Mesothelial cell of epicardium (in vitro differentiated cells): ENCODE results near the gene IL31RA. TPM values are rescaled to one million over a fixed set of nuclear protein-coding genes. Genes with fewer than 3 reads are reported as not detected.

Source experiments
- DNase-seq, 2 experiments: peaks; one replicate each; pipeline ENCODE4 v3.0.0; 2021; ENCODE audit warnings: low spot score in 2 of 2; ENCODE audit not compliant: unreplicated experiment in 2 of 2
- H3K27ac Mint-ChIP-seq: 2 replicates; pipeline ENCODE4 v1.8.0; 2021; ENCODE audit warnings: mixed read lengths
- H3K27me3 Mint-ChIP-seq: 2 replicates; pipeline ENCODE4 v1.8.0; 2021; ENCODE audit warnings: low read depth, mixed read lengths
- H3K36me3 Mint-ChIP-seq: 2 replicates; pipeline ENCODE4 v1.8.0; 2021; ENCODE audit warnings: mixed read lengths
- H3K4me1 Mint-ChIP-seq: 2 replicates; pipeline ENCODE4 v1.8.0; 2021; ENCODE audit warnings: mixed read lengths
- H3K4me3 Mint-ChIP-seq: 2 replicates; pipeline ENCODE4 v1.8.0; 2021; ENCODE audit warnings: mild to moderate bottlenecking, moderate library complexity, mixed read lengths
- H3K9me3 Mint-ChIP-seq: 2 replicates; pipeline ENCODE4 v1.8.0; 2021; ENCODE audit warnings: mixed read lengths
- CTCF ChIP-seq: fragments of 200-600 bp; sonication (generic); IDR thresholded peaks from one replicate; pipeline ENCODE4 v1.5.0; 2021; ENCODE audit warnings: antibody characterized with exemption; ENCODE audit not compliant: unreplicated experiment
- total RNA-seq: library from RNA; stranded (reverse); gene quantifications from 3 replicates; pipeline ENCODE4 v1.2.1, GENCODE V29; 2021

The IL31RA gene
- total RNA-seq, 1 donor from 2014 or later = not detected

DNA sequence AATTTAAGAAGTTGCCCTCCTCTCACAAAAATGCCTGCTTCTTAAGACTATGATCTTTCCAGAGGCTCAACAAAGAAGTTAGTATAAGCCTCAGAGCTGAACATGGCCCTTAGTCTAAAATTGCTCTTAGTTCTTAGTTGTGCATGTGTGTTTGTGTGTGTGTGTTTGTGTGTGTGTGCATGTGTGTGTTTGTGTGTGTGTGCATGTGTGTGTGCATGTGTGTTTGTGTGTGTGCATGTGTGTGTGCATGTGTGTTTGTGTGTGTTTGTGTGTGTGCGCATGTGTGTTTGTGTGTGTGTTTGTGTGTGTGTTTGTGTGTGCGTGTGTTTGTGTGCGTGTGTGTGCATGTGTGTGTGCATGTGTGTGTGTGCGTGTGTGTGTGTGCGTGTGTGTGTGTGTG lies 15.8 kb downstream of the IL31RA start:
- Mint-ChIP-seq H3K27ac (no peak overlapping the region), H3K36me3 (no peaks in the 10 kb centered on the region), H3K4me1 (no peaks in the 10 kb centered on the region), H3K9me3 (no peaks in the 10 kb centered on the region), H3K4me3 (no peak overlapping the region), H3K27me3 (no peaks in the 10 kb centered on the region)
- TF ChIP-seq CTCF = no peak
- no peak for DNase-seq

DNA sequence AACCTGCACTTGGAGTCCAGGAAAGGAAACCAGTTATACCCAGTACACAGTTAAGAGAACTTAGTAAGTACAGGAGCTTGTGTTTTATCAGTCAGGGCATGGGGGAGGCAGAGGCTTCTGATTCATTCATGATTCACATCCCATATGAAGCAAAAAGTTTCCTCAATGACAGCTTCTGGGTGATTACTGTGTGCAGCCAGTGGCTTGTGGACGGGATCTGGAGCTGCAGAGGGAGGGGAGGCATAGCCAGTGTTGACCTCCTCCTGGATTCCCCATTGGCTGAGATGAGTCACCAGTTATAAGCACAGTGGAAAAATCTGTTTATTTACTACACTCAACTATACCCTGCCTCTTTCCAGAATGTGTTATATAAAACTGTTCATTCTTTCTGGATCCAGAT lies 17.7 kb downstream of the IL31RA start:
- H3K27ac Mint-ChIP-seq = no peak overlapping the region
- no peaks in the 10 kb centered on the region for H3K9me3 Mint-ChIP-seq
- no peaks in the 10 kb centered on the region for H3K36me3 Mint-ChIP-seq
- no peaks in the 10 kb centered on the region for H3K27me3 Mint-ChIP-seq
- no peak for TF ChIP-seq CTCF
- H3K4me3 Mint-ChIP-seq = no peak overlapping the region
- no peak for DNase-seq
- no peaks in the 10 kb centered on the region for H3K4me1 Mint-ChIP-seq

DNA sequence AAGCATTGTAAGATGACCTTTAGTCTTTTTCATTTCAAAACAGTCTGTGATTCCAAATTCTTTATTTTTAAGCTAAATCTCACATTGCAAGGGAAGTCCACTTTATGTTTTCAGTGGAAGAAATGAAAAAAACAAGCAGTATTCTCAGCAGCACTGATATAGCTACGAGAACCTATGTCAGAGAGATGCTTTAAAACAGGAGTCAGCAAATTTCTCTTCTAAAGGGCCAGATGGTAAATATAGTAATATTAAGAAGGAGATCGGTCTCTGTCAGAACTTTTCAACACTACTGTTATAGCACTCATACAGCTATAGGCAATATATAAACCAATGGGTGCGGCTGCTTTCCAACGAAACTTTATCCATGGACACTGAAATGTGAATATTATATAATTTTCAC lies 18.7 kb downstream of the IL31RA start:
- DNase-seq = no peak
- Mint-ChIP-seq H3K9me3 (peaks cover 3% of the 10 kb centered on the region), H3K36me3 (no peaks in the 10 kb centered on the region), H3K4me3 (no peak overlapping the region), H3K4me1 (no peaks in the 10 kb centered on the region), H3K27me3 (no peaks in the 10 kb centered on the region), H3K27ac (no peak overlapping the region)
- no peak for TF ChIP-seq CTCF

- H3K27me3 Mint-ChIP-seq = no peaks in the 10 kb centered on the region
- no peaks in the 10 kb centered on the region for H3K4me1 Mint-ChIP-seq
- no peak overlapping the region for H3K27ac Mint-ChIP-seq
- no peak for TF ChIP-seq CTCF
- H3K36me3 Mint-ChIP-seq = no peaks in the 10 kb centered on the region
- H3K9me3 Mint-ChIP-seq = peaks cover 27% of the 10 kb centered on the region
- DNase-seq = no peak
- no peak overlapping the region for H3K4me3 Mint-ChIP-seq
Measured at GRCh38 chr5:55873234-55873633, 22.1 kb downstream of the IL31RA start.

GRCh38 chr5:55877655-55878054 lies 26.5 kb downstream of the IL31RA start:
- H3K4me3 Mint-ChIP-seq = no peak overlapping the region
- H3K27ac Mint-ChIP-seq = no peak overlapping the region
- H3K9me3 Mint-ChIP-seq = peaks cover 30% of the 10 kb centered on the region
- no peaks in the 10 kb centered on the region for H3K27me3 Mint-ChIP-seq
- DNase-seq = no peak
- TF ChIP-seq CTCF = no peak
- no peaks in the 10 kb centered on the region for H3K36me3 Mint-ChIP-seq
- H3K4me1 Mint-ChIP-seq = no peaks in the 10 kb centered on the region

DNA sequence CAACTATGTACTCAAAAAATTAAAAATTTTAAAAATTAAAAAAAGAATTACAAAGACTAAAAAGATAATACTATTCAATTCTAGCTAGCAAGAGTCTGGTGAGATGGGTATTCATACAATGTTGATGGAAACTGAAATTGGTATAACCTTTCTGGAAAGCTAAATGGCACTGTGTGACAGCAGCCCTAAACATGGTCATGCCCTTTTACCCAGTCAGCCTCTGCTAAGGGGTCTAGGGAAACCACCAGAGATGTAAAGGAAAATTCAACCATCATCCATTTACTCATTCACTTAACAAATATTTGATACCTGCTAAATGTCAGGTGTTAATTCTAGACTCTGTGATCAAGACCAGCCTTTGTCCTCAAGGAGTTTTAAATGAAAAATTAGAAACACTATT lies 29.3 kb downstream of the IL31RA start:
- Mint-ChIP-seq H3K4me1 (no peaks in the 10 kb centered on the region), H3K4me3 (no peak overlapping the region), H3K27me3 (no peaks in the 10 kb centered on the region), H3K9me3 (peaks cover 21% of the 10 kb centered on the region), H3K36me3 (no peaks in the 10 kb centered on the region), H3K27ac (no peak overlapping the region)
- DNase-seq = no peak
- TF ChIP-seq CTCF = no peak
